GM12873 (cell line): Measurements from ENCODE around the gene PAH.

Experiments used
- TF ChIP-seq, protein P1 (sequence below): IDR thresholded peaks from 2 replicates; pipeline ENCODE4 v1.5.1; 2012; ENCODE audit warnings: low read depth, mild to moderate bottlenecking, moderate library complexity, low read length, control low read depth; ENCODE audit not compliant: insufficient read depth; ENCODE audit errors: missing control alignments

PAH gene

DNA sequence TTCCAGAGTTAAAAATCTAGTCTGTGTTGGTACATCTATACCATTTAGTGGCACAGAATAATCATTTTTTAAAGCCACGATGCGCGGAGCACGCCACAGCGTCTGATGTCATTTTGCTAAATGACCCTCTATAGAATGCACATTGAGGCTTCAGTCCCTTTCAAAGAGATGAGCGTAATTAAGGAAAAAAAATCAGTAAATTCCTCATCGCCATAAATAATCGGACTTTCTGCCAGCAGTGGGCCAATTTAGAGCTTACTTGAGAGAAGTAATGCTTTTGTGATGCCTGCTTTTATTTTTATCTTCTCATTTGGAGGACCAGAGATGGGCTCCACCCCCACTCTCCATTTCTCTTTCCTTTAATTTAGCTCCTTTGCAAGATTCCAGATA lies 44.4 kb upstream of the PAH start:
- TF ChIP-seq, protein P1, sequence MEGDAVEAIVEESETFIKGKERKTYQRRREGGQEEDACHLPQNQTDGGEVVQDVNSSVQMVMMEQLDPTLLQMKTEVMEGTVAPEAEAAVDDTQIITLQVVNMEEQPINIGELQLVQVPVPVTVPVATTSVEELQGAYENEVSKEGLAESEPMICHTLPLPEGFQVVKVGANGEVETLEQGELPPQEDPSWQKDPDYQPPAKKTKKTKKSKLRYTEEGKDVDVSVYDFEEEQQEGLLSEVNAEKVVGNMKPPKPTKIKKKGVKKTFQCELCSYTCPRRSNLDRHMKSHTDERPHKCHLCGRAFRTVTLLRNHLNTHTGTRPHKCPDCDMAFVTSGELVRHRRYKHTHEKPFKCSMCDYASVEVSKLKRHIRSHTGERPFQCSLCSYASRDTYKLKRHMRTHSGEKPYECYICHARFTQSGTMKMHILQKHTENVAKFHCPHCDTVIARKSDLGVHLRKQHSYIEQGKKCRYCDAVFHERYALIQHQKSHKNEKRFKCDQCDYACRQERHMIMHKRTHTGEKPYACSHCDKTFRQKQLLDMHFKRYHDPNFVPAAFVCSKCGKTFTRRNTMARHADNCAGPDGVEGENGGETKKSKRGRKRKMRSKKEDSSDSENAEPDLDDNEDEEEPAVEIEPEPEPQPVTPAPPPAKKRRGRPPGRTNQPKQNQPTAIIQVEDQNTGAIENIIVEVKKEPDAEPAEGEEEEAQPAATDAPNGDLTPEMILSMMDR, result no peak

DNA sequence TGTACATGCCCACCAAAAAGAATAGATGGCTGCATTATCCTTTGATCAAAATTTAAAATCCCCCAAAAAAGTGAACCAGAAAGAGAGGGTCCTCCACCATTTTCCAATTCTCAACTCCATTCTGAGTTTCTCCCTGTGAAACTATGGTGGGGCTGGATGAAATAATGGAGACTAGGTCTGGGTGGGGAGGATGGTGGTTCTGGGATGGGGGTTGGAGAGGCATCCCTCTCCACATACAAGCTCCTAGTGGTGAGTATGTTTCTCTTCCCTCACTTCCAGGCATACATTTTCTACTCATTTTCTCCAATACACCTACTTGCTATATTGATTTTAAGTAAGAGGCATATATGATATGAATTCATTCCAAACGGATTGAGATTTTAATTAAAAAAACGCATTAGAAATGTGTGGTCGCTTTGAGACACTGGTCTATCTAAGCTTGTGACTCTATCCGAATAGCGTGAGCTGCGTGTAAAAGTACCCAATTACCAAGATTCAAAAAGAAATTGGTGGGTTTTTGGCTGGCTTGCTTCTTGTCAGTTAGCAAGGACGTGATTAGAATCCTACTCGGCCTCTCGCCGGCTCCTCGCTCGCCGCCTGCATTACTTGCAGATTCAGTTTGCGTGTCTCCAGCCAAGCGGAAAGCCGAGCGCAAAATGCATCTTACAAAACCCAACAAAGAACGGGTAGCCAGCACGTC lies 43.9 kb upstream of the PAH start:
- TF ChIP-seq, protein P1, result no peak

DNA sequence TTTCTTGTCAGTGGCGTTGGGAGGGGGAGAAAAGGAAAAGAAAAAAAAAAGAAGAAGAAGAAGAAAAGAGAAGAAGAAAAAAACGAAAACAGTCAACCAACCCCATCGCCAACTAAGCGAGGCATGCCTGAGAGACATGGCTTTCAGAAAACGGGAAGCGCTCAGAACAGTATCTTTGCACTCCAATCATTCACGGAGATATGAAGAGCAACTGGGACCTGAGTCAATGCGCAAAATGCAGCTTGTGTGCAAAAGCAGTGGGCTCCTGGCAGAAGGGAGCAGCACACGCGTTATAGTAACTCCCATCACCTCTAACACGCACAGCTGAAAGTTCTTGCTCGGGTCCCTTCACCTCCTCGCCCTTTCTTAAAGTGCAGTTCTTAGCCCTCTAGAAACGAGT lies 42.3 kb upstream of the PAH start:
- TF ChIP-seq, protein P1, result no peak

DNA sequence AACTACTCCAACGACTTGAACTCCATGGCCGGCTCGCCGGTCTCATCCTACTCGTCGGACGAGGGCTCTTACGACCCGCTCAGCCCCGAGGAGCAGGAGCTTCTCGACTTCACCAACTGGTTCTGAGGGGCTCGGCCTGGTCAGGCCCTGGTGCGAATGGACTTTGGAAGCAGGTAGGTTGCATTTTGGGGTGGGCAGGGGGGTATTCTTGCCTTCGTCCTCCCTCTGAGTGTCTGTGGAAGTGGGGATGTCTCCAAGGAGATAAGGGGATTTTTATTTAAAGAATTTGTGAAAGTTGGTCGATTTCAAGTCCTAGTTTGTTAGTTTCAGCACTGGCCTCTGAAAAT lies 41.8 kb upstream of the PAH start:
- TF ChIP-seq, protein P1, result no peak

DNA sequence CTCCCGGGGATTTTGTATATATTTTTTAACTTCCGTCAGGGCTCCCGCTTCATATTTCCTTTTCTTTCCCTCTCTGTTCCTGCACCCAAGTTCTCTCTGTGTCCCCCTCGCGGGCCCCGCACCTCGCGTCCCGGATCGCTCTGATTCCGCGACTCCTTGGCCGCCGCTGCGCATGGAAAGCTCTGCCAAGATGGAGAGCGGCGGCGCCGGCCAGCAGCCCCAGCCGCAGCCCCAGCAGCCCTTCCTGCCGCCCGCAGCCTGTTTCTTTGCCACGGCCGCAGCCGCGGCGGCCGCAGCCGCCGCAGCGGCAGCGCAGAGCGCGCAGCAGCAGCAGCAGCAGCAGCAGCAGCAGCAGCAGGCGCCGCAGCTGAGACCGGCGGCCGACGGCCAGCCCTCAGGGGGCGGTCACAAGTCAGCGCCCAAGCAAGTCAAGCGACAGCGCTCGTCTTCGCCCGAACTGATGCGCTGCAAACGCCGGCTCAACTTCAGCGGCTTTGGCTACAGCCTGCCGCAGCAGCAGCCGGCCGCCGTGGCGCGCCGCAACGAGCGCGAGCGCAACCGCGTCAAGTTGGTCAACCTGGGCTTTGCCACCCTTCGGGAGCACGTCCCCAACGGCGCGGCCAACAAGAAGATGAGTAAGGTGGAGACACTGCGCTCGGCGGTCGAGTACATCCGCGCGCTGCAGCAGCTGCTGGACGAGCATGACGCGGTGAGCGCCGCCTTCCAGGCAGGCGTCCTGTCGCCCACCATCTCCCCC lies 41.2 kb upstream of the PAH start:
- TF ChIP-seq, protein P1, result no peak

DNA sequence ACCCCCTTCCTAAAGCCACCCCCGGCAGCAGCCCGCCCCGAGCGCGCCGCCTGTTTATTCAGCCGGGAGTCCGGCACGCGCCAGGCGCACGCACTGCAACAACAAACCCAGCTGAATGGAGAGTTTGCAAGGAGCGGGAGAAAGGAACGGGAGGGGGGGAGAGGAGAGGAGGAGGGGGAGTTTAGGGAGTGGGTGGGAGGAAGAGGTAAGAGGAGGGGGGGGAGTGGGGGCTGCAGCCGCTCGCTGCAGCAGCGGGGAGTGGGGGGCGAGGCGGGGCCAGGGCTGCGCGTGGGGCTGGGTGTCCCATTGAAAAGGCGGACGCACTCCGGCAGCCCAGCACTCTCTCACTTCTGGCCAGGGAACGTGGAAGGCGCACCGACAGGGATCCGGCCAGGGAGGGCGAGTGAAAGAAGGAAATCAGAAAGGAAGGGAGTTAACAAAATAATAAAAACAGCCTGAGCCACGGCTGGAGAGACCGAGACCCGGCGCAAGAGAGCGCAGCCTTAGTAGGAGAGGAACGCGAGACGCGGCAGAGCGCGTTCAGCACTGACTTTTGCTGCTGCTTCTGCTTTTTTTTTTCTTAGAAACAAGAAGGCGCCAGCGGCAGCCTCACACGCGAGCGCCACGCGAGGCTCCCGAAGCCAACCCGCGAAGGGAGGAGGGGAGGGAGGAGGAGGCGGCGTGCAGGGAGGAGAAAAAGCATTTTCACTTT lies 40.5 kb upstream of the PAH start, which contains the start of gene ASCL1:
Gene ASCL1 (plus strand): TSS at position 336 of the 712 bp plus-strand sequence. CDS start 571 bp downstream, outside the sequence.
- TF ChIP-seq, protein P1, result no peak

DNA sequence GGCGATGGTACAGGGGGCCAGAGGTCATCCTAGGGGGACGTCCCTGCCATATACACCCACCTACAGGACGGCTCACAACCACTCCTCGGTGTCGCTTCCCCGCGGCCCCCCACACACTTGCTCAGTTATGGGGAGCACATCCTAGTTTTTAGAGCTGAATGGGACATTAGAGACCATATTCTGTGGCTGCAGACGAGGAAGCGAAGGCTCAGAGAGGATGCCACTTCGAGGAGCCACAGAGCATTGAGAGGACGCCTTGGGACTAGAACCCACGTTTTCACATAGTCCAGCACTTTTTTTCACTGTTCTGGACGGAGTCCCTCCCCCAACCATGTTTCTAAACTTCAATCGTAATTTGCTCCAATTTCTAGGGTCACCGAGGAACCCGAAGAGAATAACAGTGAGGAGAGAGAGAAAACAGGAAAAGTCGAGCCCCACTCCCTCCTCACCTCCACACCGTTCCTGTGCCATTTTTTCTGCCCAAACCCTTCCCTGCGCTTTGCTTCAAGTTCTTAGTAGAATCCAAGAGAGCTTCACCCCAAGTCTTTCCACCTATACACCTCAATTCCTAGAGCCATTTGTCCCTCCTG lies 39.8 kb upstream of the PAH start:
- TF ChIP-seq, protein P1, result no peak
